Hepatocyte (in vitro differentiated cells): ENCODE data around the gene WDR72. TPM values are rescaled to one million over a fixed set of nuclear protein-coding genes. Genes with fewer than 3 reads are reported as not detected.

Experiments used
- DNase-seq: peaks from one replicate; pipeline ENCODE4 v3.0.0-alpha.2; 2016; ENCODE audit warnings: low spot score
- H2AFZ ChIP-seq: fragments of 200-600 bp; sonication (generic); 2 replicates; pipeline ENCODE4 v1.6.0; 2016; ENCODE audit warnings: antibody characterized with exemption, mild to moderate bottlenecking
- H3K27ac ChIP-seq: fragments of 200-600 bp; sonication (generic); 2 replicates; pipeline ENCODE4 v1.5.1; 2016; ENCODE audit warnings: mild to moderate bottlenecking
- H3K27me3 ChIP-seq: fragments of 200-600 bp; sonication (generic); 2 replicates; pipeline ENCODE4 v1.6.1; 2016
- H3K36me3 ChIP-seq: fragments of 200-600 bp; sonication (generic); replicated peaks from 2 replicates; pipeline ENCODE4 v1.5.1; 2016; ENCODE audit warnings: low read depth; ENCODE audit not compliant: insufficient read depth
- H3K4me1 ChIP-seq: fragments of 200-600 bp; sonication (generic); 2 replicates; pipeline ENCODE4 v1.5.1; 2016; ENCODE audit warnings: mild to moderate bottlenecking, moderate library complexity; ENCODE audit not compliant: insufficient read depth
- H3K4me2 ChIP-seq: fragments of 200-600 bp; sonication (generic); 2 replicates; pipeline ENCODE4 v1.6.0; 2016
- H3K4me3 ChIP-seq: fragments of 200-600 bp; sonication (generic); 2 replicates; pipeline ENCODE4 v1.5.1; 2016; ENCODE audit warnings: mild to moderate bottlenecking
- H3K79me2 ChIP-seq: fragments of 200-600 bp; sonication (generic); 2 replicates; pipeline ENCODE4 v1.6.0; 2017; ENCODE audit warnings: mild to moderate bottlenecking
- H3K9me2 ChIP-seq: fragments of 200-600 bp; sonication (generic); replicated peaks from 2 replicates; pipeline ENCODE4 v1.6.0; 2017; ENCODE audit warnings: mild to moderate bottlenecking; ENCODE audit not compliant: insufficient read depth
- H3K9me3 ChIP-seq: fragments of 200-600 bp; sonication (generic); 2 replicates; pipeline ENCODE4 v1.5.1; 2016; ENCODE audit warnings: low read depth, mild to moderate bottlenecking
- H4K20me1 ChIP-seq: fragments of 200-600 bp; sonication (generic); 2 replicates; pipeline ENCODE4 v1.6.0; 2016; ENCODE audit warnings: mild to moderate bottlenecking; ENCODE audit not compliant: insufficient read depth, poor library complexity, severe bottlenecking
- CTCF ChIP-seq: fragments of 200-600 bp; sonication (generic); IDR thresholded peaks from 2 replicates; pipeline ENCODE4 v1.5.1; 2016; ENCODE audit warnings: antibody characterized with exemption, mild to moderate bottlenecking; ENCODE audit not compliant: poor library complexity
- EZH2 ChIP-seq: fragments of 200-600 bp; sonication (generic); IDR thresholded peaks from 2 replicates; pipeline ENCODE4 v1.6.1; 2016; ENCODE audit warnings: antibody characterized with exemption, mild to moderate bottlenecking, borderline replicate concordance
- EZH2phosphoT487 ChIP-seq: fragments of 200-600 bp; sonication (generic); IDR thresholded peaks from one replicate; pipeline ENCODE4 v1.6.1; 2018; ENCODE audit warnings: antibody characterized with exemption, mild to moderate bottlenecking, low read depth, moderate library complexity; ENCODE audit not compliant: unreplicated experiment, severe bottlenecking
- WGBS: methylation state at CpG from one replicate; pipeline ENCODE4 v1.1.6; 2016; ENCODE audit warnings: low lambda C conversion rate; ENCODE audit errors: missing lambda C conversion rate; 5-methylcytosine and 5-hydroxymethylcytosine counted together
- polyA plus RNA-seq: library from polyadenylated mRNA; unstranded; fragments of >200 nt; fragmentation: Nextera tagmentation; extraction: Ambion mirVana; gene quantifications from 2 replicates; pipeline ENCODE4 v1.2.1, GENCODE V29; 2016
- total RNA-seq: library from RNA; depleted of rRNA; stranded (reverse); fragments of >200 nt; gene quantifications from 2 replicates; pipeline ENCODE4 v1.2.3, GENCODE V29; 2014

The WDR72 gene
- total and polyA plus RNA-seq, 2 experiments from 2014 or later, result 3.5 to 6.4 TPM

DNA sequence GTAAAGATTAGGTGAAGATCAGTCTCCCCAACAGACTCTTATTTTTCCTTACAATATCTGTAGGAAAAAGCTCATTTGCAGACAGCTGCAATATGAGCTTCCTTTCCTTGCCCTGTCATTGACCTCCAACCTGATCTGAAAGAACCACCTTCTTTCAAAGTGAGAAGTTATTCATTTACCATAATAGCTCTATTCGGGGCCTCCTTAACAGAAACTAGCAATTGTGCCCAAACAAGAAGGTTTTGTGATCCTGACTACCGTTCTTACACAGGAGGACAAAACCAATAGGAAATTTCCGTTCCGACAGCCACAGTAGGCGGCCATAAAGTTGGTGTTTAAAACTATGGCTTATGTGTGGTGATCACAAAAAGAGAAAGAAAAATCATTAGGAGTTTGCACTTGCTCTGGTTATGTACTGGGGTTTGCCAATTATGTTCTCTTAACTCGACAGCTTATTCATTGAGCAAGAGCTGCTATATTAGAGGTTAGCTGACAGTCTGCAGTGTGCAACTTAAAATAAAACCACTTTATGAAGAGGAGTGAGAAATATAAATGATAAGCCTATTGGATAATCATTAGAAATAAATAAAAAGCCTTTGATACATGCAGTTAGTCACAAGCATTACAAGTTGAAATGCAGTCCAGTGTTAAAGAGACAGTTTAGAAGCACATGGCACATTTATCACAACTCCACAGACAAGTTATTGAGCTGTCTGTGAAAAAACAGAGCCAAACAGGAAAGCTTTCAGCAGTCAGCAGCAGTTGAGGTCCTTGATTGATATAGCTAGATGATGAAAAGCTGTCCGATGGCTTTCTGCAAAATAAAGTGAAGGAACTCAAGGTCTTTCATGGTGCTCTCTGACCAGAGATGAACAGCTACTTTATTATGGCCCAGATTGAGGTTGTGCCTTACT is 199.8 kb downstream of the WDR72 start:
- TF ChIP-seq EZH2 (no peak), EZH2phosphoT487 (no peak), CTCF (no peak)
- Histone ChIP-seq H3K27me3 (no peaks in the 10 kb centered on the region), H4K20me1 (no peaks in the 10 kb centered on the region), H3K4me3 (no peak overlapping the region), H3K9me2 (no peaks in the 10 kb centered on the region), H3K36me3 (no peaks in the 10 kb centered on the region), H3K4me1 (peaks cover 7% of the 10 kb centered on the region), H2AFZ (no peak overlapping the region), H3K4me2 (peak overlapping the region; percentile 59), H3K9me3 (no peaks in the 10 kb centered on the region), H3K27ac (peak overlapping the region; percentile 4), H3K79me2 (no peaks in the 10 kb centered on the region)
- WGBS, result 50% methylated on average over 7 of the region's 7 CpGs
- peak; percentile 21 for DNase-seq

- Histone ChIP-seq H3K36me3 (no peaks in the 10 kb centered on the region), H3K4me3 (no peak overlapping the region), H3K9me3 (no peaks in the 10 kb centered on the region), H3K4me2 (no peak overlapping the region), H3K9me2 (no peaks in the 10 kb centered on the region), H3K79me2 (no peaks in the 10 kb centered on the region), H3K27me3 (no peaks in the 10 kb centered on the region), H2AFZ (no peak overlapping the region), H3K27ac (no peak overlapping the region), H4K20me1 (no peaks in the 10 kb centered on the region), H3K4me1 (peaks cover 7% of the 10 kb centered on the region)
- no peak for TF ChIP-seq EZH2
- no peak for TF ChIP-seq CTCF
- no peak for TF ChIP-seq EZH2phosphoT487
- DNase-seq, result no peak
- WGBS, result 83% methylated on average over 1 of the region's 1 CpG
Observed at GRCh38 chr15:53558384-53558783, 201.1 kb downstream of the WDR72 start.

- no peak for DNase-seq
- H4K20me1 ChIP-seq, result no peaks in the 10 kb centered on the region
- 90% methylated on average over 7 of the region's 7 CpGs for WGBS
- no peak overlapping the region for H3K4me3 ChIP-seq
- H3K27me3 ChIP-seq, result no peaks in the 10 kb centered on the region
- H3K9me2 ChIP-seq, result no peaks in the 10 kb centered on the region
- H3K27ac ChIP-seq, result no peak overlapping the region
- H3K79me2 ChIP-seq, result no peaks in the 10 kb centered on the region
- peaks cover 7% of the 10 kb centered on the region for H3K4me1 ChIP-seq
- no peak overlapping the region for H3K4me2 ChIP-seq
- no peak for TF ChIP-seq EZH2
- TF ChIP-seq CTCF, result no peak
- TF ChIP-seq EZH2phosphoT487, result no peak
- H3K9me3 ChIP-seq, result no peaks in the 10 kb centered on the region
- no peak overlapping the region for H2AFZ ChIP-seq
- no peaks in the 10 kb centered on the region for H3K36me3 ChIP-seq
Observed at GRCh38 chr15:53555226-53555625, 204.2 kb downstream of the WDR72 start.
